ENCODE measurements around the gene GCNT3.

DNA sequence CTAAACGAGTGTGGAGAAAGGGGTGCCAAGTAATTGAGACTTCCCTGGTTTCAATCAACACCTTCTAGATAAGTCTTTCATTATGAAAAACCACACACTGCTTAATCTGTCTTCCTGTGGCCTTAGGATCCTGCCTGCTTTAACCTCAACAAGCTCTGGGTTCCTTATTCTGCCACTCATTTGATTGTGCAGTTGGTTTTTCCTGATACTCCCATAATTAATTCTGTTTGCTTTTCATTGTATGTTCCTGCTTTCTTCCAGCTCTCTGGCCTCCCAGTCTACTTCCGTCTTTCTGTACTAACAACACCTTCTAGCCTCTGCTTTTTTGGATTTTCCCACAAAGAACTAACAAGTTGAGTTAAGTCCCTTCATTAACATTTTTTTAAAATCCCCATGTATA, 20.2 kb upstream of the GCNT3 start:
- TF ChIP-seq CTCF (IDR thresholded peaks at IDR 0.05) (no peak), POLR2A (IDR thresholded peaks at IDR 0.05) (no peak)

All from Peyer's patch (tissue), 4 donors.